ENCODE results near the gene LMTK2.

Gene LMTK2

GRCh38 chr7:98233219-98234070 is 126.8 kb downstream of the LMTK2 start:
- no peak for TF ChIP-seq CTCF (IDR thresholded peaks at IDR 0.05; ENCODE audit: low read depth, low read length, missing control alignments)
- no peak for DNase-seq (ENCODE audit: low read depth)
- no peak overlapping the region for H3K4me3 ChIP-seq (ENCODE audit: low read depth, low read length)

- TF ChIP-seq CTCF (IDR thresholded peaks at IDR 0.05; ENCODE audit: low read depth, low read length, missing control alignments) = no peak
- no peak overlapping the region for H3K4me3 ChIP-seq (ENCODE audit: low read depth, low read length)
- DNase-seq (ENCODE audit: low read depth) = no peak
Observed at GRCh38 chr7:98234429-98235147, 127.9 kb downstream of the LMTK2 start.

GRCh38 chr7:98235901-98236300 is 129.2 kb downstream of the LMTK2 start:
- DNase-seq (ENCODE audit: low read depth) = no peak
- H3K4me3 ChIP-seq (ENCODE audit: low read depth, low read length) = no peak overlapping the region
- TF ChIP-seq CTCF (IDR thresholded peaks at IDR 0.05; ENCODE audit: low read depth, low read length, missing control alignments) = no peak

GRCh38 chr7:98236355-98237185 is 129.9 kb downstream of the LMTK2 start:
- TF ChIP-seq CTCF (IDR thresholded peaks at IDR 0.05; ENCODE audit: low read depth, low read length, missing control alignments) = no peak
- no peak for DNase-seq (ENCODE audit: low read depth)

GRCh38 chr7:98238076-98238475 is 131.4 kb downstream of the LMTK2 start:
- no peak overlapping the region for H3K4me3 ChIP-seq (ENCODE audit: low read depth, low read length)
- DNase-seq (ENCODE audit: low read depth) = no peak
- no peak for TF ChIP-seq CTCF (IDR thresholded peaks at IDR 0.05; ENCODE audit: low read depth, low read length, missing control alignments)

More at GRCh38 chr7:98236355-98237185, 129.9 kb downstream of the LMTK2 start:
- H3K4me3 ChIP-seq (ENCODE audit: low read depth, low read length) = no peak overlapping the region

- DNase-seq (ENCODE audit: low read depth) = no peak
- no peak for TF ChIP-seq CTCF (IDR thresholded peaks at IDR 0.05; ENCODE audit: low read depth, low read length, missing control alignments)
- H3K4me3 ChIP-seq (ENCODE audit: low read depth, low read length) = no peak overlapping the region
Observed at GRCh38 chr7:98238976-98239375, 132.3 kb downstream of the LMTK2 start.
